HepG2 (cell line): ENCODE data around the gene PSD. TPM values are rescaled to one million over a fixed set of nuclear protein-coding genes. Genes with fewer than 3 reads are reported as not detected.

Experiments
- ARNT ChIP-seq: fragments of 450-650 bp; IDR thresholded peaks from 2 replicates; pipeline ENCODE4 v1.6.1; 2017
- CHD4 ChIP-seq: fragments of 200-600 bp; sonication (generic); IDR thresholded peaks from 2 replicates; pipeline ENCODE4 v1.7.0; 2017; ENCODE audit warnings: mild to moderate bottlenecking, low read length, borderline replicate concordance
- EEA1 ChIP-seq: sonication (generic); formaldehyde crosslinking; IDR thresholded peaks from 2 replicates; pipeline ENCODE4 v1.5.1; 2020; ENCODE audit warnings: mild to moderate bottlenecking, missing genetic modification reagents, borderline replicate concordance
- FOXM1 ChIP-seq: sonication (generic); formaldehyde crosslinking; IDR thresholded peaks from 2 replicates; pipeline ENCODE4 v1.5.0; 2020; ENCODE audit warnings: missing genetic modification reagents
- FOXO4 ChIP-seq: sonication (generic); formaldehyde crosslinking; conservative IDR thresholded peaks from 2 replicates; pipeline ENCODE4 v1.8.1; 2023; ENCODE audit warnings: missing genetic modification reagents
- KDM5A ChIP-seq: fragments of 200-600 bp; sonication (generic); IDR thresholded peaks from 2 replicates; pipeline ENCODE4 v1.7.0; 2018; ENCODE audit warnings: antibody characterized with exemption, mild to moderate bottlenecking, low read length, borderline replicate concordance
- KDM5B ChIP-seq: sonication (generic); formaldehyde crosslinking; IDR thresholded peaks from 2 replicates; pipeline ENCODE4 v1.4.0; 2020; ENCODE audit warnings: missing genetic modification reagents, mild to moderate bottlenecking, borderline replicate concordance
- KLF13 ChIP-seq: sonication (generic); formaldehyde crosslinking; IDR thresholded peaks from 2 replicates; pipeline ENCODE4 v1.4.0; 2020; ENCODE audit warnings: mild to moderate bottlenecking, missing genetic modification reagents
- MED13 ChIP-seq: sonication (generic); formaldehyde crosslinking; IDR thresholded peaks from 2 replicates; pipeline ENCODE4 v1.5.0; 2020; ENCODE audit warnings: missing genetic modification reagents
- NBN ChIP-seq: fragments of 450-650 bp; conservative IDR thresholded peaks from 2 replicates; pipeline ENCODE4 v1.6.1; 2017
- NFKB2 ChIP-seq: sonication (generic); formaldehyde crosslinking; IDR thresholded peaks from 2 replicates; pipeline ENCODE4 v1.4.0; 2020; ENCODE audit warnings: missing genetic modification reagents, borderline replicate concordance
- PHF20 ChIP-seq: sonication (generic); formaldehyde crosslinking; IDR thresholded peaks from 2 replicates; pipeline ENCODE4 v1.5.0; 2020; ENCODE audit warnings: mild to moderate bottlenecking, missing genetic modification reagents
- PHF8 ChIP-seq: sonication (generic); formaldehyde crosslinking; IDR thresholded peaks from 2 replicates; pipeline ENCODE4 v1.5.0; 2020; ENCODE audit warnings: missing genetic modification reagents
- POGZ ChIP-seq: sonication (generic); formaldehyde crosslinking; IDR thresholded peaks from 2 replicates; pipeline ENCODE4 v1.4.0; 2020; ENCODE audit warnings: mild to moderate bottlenecking, missing genetic modification reagents
- SSRP1 ChIP-seq: IDR thresholded peaks from 2 replicates; pipeline ENCODE4 v1.6.1; 2016; ENCODE audit warnings: control low read depth
- TSC22D2 ChIP-seq: sonication (generic); formaldehyde crosslinking; IDR thresholded peaks from 2 replicates; pipeline ENCODE4 v1.5.1; 2020; ENCODE audit warnings: missing genetic modification reagents, mild to moderate bottlenecking, borderline replicate concordance
- WIZ ChIP-seq: sonication (generic); formaldehyde crosslinking; IDR thresholded peaks from 2 replicates; pipeline ENCODE4 v1.5.1; 2020; ENCODE audit warnings: mild to moderate bottlenecking, missing genetic modification reagents
- ZNF317 ChIP-seq: sonication (generic); formaldehyde crosslinking; IDR thresholded peaks from 2 replicates; pipeline ENCODE4 v1.5.0; 2020; ENCODE audit warnings: mild to moderate bottlenecking, missing genetic modification reagents
- ZNF354B ChIP-seq: sonication (generic); formaldehyde crosslinking; IDR thresholded peaks from 2 replicates; pipeline ENCODE4 v1.8.0; 2022; ENCODE audit warnings: mild to moderate bottlenecking, missing genetic modification reagents
- ZNF430 ChIP-seq: sonication (generic); formaldehyde crosslinking; IDR thresholded peaks from 2 replicates; pipeline ENCODE4 v1.9.0; 2021; ENCODE audit warnings: mild to moderate bottlenecking, missing genetic modification reagents
- ZNF550 ChIP-seq: sonication (generic); formaldehyde crosslinking; IDR thresholded peaks from 2 replicates; pipeline ENCODE4 v1.4.0; 2020; ENCODE audit warnings: mild to moderate bottlenecking, missing genetic modification reagents, borderline replicate concordance
- ZNF562 ChIP-seq: sonication (generic); formaldehyde crosslinking; IDR thresholded peaks from 2 replicates; pipeline ENCODE4 v1.8.0; 2022; ENCODE audit warnings: missing genetic modification reagents, borderline replicate concordance
- ZNF569 ChIP-seq: sonication (generic); formaldehyde crosslinking; IDR thresholded peaks from 2 replicates; pipeline ENCODE4 v1.5.0; 2020; ENCODE audit warnings: mild to moderate bottlenecking, missing genetic modification reagents, moderate library complexity, borderline replicate concordance
- ZNF670 ChIP-seq: sonication (generic); formaldehyde crosslinking; IDR thresholded peaks from 2 replicates; pipeline ENCODE4 v1.8.0; 2022; ENCODE audit warnings: mild to moderate bottlenecking, missing genetic modification reagents, borderline replicate concordance
- ZNF672 ChIP-seq: sonication (generic); formaldehyde crosslinking; IDR thresholded peaks from 2 replicates; pipeline ENCODE4 v1.8.1; 2022; ENCODE audit warnings: missing genetic modification reagents
- ZNF747 ChIP-seq: sonication (generic); formaldehyde crosslinking; IDR thresholded peaks from 2 replicates; pipeline ENCODE4 v1.8.1; 2023; ENCODE audit warnings: missing genetic modification reagents, mild to moderate bottlenecking, borderline replicate concordance
- ZNF839 ChIP-seq: sonication (generic); formaldehyde crosslinking; IDR thresholded peaks from 2 replicates; pipeline ENCODE4 v1.4.0; 2020; ENCODE audit warnings: missing genetic modification reagents, mild to moderate bottlenecking, borderline replicate concordance
- ZSCAN31 ChIP-seq: sonication (generic); formaldehyde crosslinking; IDR thresholded peaks from 2 replicates; pipeline ENCODE4 v1.5.0; 2020; ENCODE audit warnings: low read depth, mild to moderate bottlenecking, missing genetic modification reagents
- polyA plus RNA-seq, 8 experiments: library from polyadenylated mRNA; depleted of rRNA in 3 of 8; stranded (reverse) in 7 of 8; unstranded in 1 of 8; fragments of >200 nt; fragmentation: Illumina TruSeq in 4 of 8; extraction: Trizol in 4 of 8; gene quantifications; 2 replicates each; pipeline versions ENCODE4 v1.2.1 to v1.2.3, GENCODE V29; 2011 to 2016; ENCODE audit warnings: low read depth in 4 of 8, missing spikeins in 1 of 8, mixed read lengths in 1 of 8; ENCODE audit not compliant: insufficient read depth in 1 of 8
- total RNA-seq, 5 experiments: library from RNA; depleted of rRNA; stranded (reverse); fragments of >200 nt; fragmentation: Illumina TruSeq; extraction: Trizol; gene quantifications; 2 replicates each; pipeline ENCODE4 v1.2.3, GENCODE V29; 2016; ENCODE audit warnings: low read depth in 1 of 5
- TF ChIP-seq, protein P1 (sequence below): sonication (generic); IDR thresholded peaks from 2 replicates; pipeline ENCODE4 v1.6.1; 2016; ENCODE audit warnings: low read depth, borderline replicate concordance
- TF ChIP-seq, protein P2 (sequence below): sonication (generic); formaldehyde crosslinking; IDR thresholded peaks from 2 replicates; pipeline ENCODE4 v1.8.1; 2023; ENCODE audit warnings: mild to moderate bottlenecking, moderate library complexity, missing genetic modification reagents
- TF ChIP-seq, protein P3 (sequence below): IDR thresholded peaks from 2 replicates; pipeline ENCODE4 v1.6.1; 2016; ENCODE audit warnings: missing genetic modification reagents, missing compliant biosample characterization

Gene PSD
- total and polyA plus RNA-seq, 2 of the 13 experiments (the other 11 are each of a cell fraction or from before 2014, with no cell fraction given) = 0.35 to 0.58 TPM

- TF ChIP-seq ZNF569 (CRISPR knock-in tag) (no peak), POGZ (CRISPR knock-in tag) (peak; percentile 33; the same call in 1 of the 2 replicates), NFKB2 (0 out of 2 replicates have a peak, but pooled peaks have one; percentile 79), KLF13 (0 out of 2 replicates have a peak, but pooled peaks have one; percentile 58), ZSCAN31 (no peak), ZNF354B (CRISPR knock-in tag) (no peak), PHF8 (CRISPR knock-in tag) (peak; percentile 68; the same call in 1 of the 2 replicates), ARNT (no peak), ZNF550 (CRISPR knock-in tag) (0 out of 2 replicates have a peak, but pooled peaks have one; percentile 76), KDM5B (CRISPR knock-in tag) (peak; percentile 48; the same call in 1 of the 2 replicates), ZNF562 (CRISPR knock-in tag) (no peak), ZNF839 (CRISPR knock-in tag) (no peak), MED13 (CRISPR knock-in tag) (no peak), SSRP1 (CRISPR knock-in tag) (no peak), CHD4 (no peak), ZNF317 (no peak), TSC22D2 (CRISPR knock-in tag) (no peak; the same call in 1 of the 2 replicates), PHF20 (CRISPR knock-in tag) (no peak), FOXM1 (CRISPR knock-in tag) (no peak), ZNF747 (CRISPR knock-in tag) (no peak), FOXO4 (CRISPR knock-in tag) (0 out of 2 replicates have a peak, but pooled peaks have one; percentile 92), NBN (no peak), WIZ (0 out of 2 replicates have a peak, but pooled peaks have one; percentile 13), KDM5A (peak; percentile 18; the same call in 1 of the 2 replicates), ZNF672 (no peak), ZNF430 (peak; percentile 16; the same call in 1 of the 2 replicates), ZNF670 (CRISPR knock-in tag) (no peak), EEA1 (CRISPR knock-in tag) (peak; percentile 30; the same call in 1 of the 2 replicates)
- TF ChIP-seq, protein P1, sequence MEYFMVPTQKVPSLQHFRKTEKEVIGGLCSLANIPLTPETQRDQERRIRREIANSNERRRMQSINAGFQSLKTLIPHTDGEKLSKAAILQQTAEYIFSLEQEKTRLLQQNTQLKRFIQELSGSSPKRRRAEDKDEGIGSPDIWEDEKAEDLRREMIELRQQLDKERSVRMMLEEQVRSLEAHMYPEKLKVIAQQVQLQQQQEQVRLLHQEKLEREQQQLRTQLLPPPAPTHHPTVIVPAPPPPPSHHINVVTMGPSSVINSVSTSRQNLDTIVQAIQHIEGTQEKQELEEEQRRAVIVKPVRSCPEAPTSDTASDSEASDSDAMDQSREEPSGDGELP = peak; percentile 48; the same call in 1 of the 2 replicates
- TF ChIP-seq, protein P2, sequence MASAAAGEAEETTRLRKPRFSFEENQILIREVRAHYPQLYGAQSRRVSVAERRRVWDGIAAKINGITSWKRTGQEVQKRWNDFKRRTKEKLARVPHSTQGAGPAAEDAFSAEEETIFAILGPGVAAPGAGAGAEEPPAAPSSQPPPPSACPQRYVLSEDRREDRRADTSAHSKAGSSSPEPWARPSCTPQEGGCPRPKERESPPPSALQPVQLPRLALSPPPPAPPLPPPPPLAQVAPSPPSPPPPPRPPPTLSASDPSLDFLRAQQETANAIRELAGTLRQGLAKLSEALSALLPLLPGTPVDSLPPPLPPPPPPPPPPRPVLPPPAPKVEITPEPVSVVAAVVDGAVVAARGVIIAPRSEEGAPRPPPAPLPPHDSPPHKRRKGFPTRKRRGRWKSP (CRISPR knock-in tag) = 0 out of 2 replicates have a peak, but pooled peaks have one; percentile 50
- TF ChIP-seq, protein P3, sequence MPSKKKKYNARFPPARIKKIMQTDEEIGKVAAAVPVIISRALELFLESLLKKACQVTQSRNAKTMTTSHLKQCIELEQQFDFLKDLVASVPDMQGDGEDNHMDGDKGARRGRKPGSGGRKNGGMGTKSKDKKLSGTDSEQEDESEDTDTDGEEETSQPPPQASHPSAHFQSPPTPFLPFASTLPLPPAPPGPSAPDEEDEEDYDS (CRISPR knock-in tag) = no peak
These were observed 31.5 kb upstream of the PSD start (continued) for GRCh38 chr10:102450124-102450373.
